WTC11 (cell line): ENCODE data around the gene FNIP2. TPM values are rescaled to one million over a fixed set of nuclear protein-coding genes. Genes with fewer than 3 reads are reported as not detected.

Experiments used
- ATAC-seq: fragments of 200-7000 bp; cut with Tn5 transposase; 2 replicates; pipeline ENCODE4 v1.10.0; 2021; ENCODE audit warnings: mild to moderate bottlenecking, moderate library complexity
- CTCF ChIA-PET: fragments of 300-600 bp; sonication (Branson Sonifier 250); formaldehyde crosslinking; loops from one replicate; lab custom pipeline; 2021; ENCODE audit warnings: antibody characterized with exemption; lab: Charles Lee
- POLR2A ChIA-PET: fragments of 350-600 bp; sonication (Branson Sonifier 250); formaldehyde crosslinking; loops from one replicate; lab custom pipeline; 2021; ENCODE audit warnings: antibody characterized with exemption; lab: Charles Lee
- DNase-seq: peaks from one replicate; pipeline ENCODE4 v3.0.0; 2021; ENCODE audit warnings: low spot score
- H3K27ac Mint-ChIP-seq: 2 replicates; pipeline ENCODE4 v1.8.0; 2021; ENCODE audit warnings: mixed read lengths
- H3K27me3 Mint-ChIP-seq: 2 replicates; pipeline ENCODE4 v1.8.0; 2021; ENCODE audit warnings: low read depth, mild to moderate bottlenecking, moderate library complexity, mixed read lengths
- H3K36me3 Mint-ChIP-seq: 2 replicates; pipeline ENCODE4 v1.8.0; 2021; ENCODE audit warnings: mixed read lengths
- H3K4me1 Mint-ChIP-seq: 2 replicates; pipeline ENCODE4 v1.8.0; 2022; ENCODE audit warnings: mixed read lengths
- H3K4me3 Mint-ChIP-seq: 2 replicates; pipeline ENCODE4 v1.8.0; 2021; ENCODE audit warnings: mild to moderate bottlenecking, moderate library complexity, mixed read lengths
- H3K9me3 Mint-ChIP-seq: 2 replicates; pipeline ENCODE4 v1.8.0; 2021; ENCODE audit warnings: mixed read lengths
- ATF1 ChIP-seq: sonication (generic); formaldehyde crosslinking; IDR thresholded peaks from 2 replicates; pipeline ENCODE4 v1.8.1; 2023; ENCODE audit warnings: mild to moderate bottlenecking, moderate library complexity, missing genetic modification reagents
- CREB1 ChIP-seq: sonication (generic); formaldehyde crosslinking; IDR thresholded peaks from 2 replicates; pipeline ENCODE4 v1.8.0; 2023; ENCODE audit warnings: mild to moderate bottlenecking, missing genetic modification reagents
- EMX1 ChIP-seq: fragments of 250-450 bp; sonication (Bioruptor Pico); IDR thresholded peaks from 2 replicates; pipeline ENCODE4 v1.8.0; 2021; ENCODE audit warnings: mild to moderate bottlenecking
- GRHL2 ChIP-seq: fragments of 250-450 bp; sonication (Bioruptor Pico); IDR thresholded peaks from 2 replicates; pipeline ENCODE4 v1.8.0; 2022; ENCODE audit warnings: mild to moderate bottlenecking, moderate library complexity; ENCODE audit not compliant: insufficient replicate concordance, severe bottlenecking
- HMGXB4 ChIP-seq: sonication (generic); formaldehyde crosslinking; IDR thresholded peaks from 2 replicates; pipeline ENCODE4 v1.8.1; 2023; ENCODE audit warnings: mild to moderate bottlenecking, moderate library complexity, missing genetic modification reagents
- IRF2 ChIP-seq: sonication (generic); formaldehyde crosslinking; IDR thresholded peaks from 2 replicates; pipeline ENCODE4 v1.8.0; 2022; ENCODE audit warnings: low read depth, missing genetic modification reagents, borderline replicate concordance
- MAX ChIP-seq: sonication (generic); formaldehyde crosslinking; IDR thresholded peaks from 2 replicates; pipeline ENCODE4 v1.8.0; 2022; ENCODE audit warnings: mild to moderate bottlenecking, missing genetic modification reagents
- MXD4 ChIP-seq: fragments of 250-450 bp; sonication (Bioruptor Pico); IDR thresholded peaks from 2 replicates; pipeline ENCODE4 v1.8.0; 2021; ENCODE audit warnings: mild to moderate bottlenecking, moderate library complexity, borderline replicate concordance
- NFATC4 ChIP-seq: fragments of 250-450 bp; sonication (Bioruptor Pico); IDR thresholded peaks from 2 replicates; pipeline ENCODE4 v1.9.0; 2021; ENCODE audit warnings: mild to moderate bottlenecking
- NR2C2 ChIP-seq: sonication (generic); formaldehyde crosslinking; IDR thresholded peaks from 2 replicates; pipeline ENCODE4 v1.8.0; 2022; ENCODE audit warnings: mild to moderate bottlenecking, missing genetic modification reagents
- OVOL2 ChIP-seq: fragments of 250-450 bp; sonication (Bioruptor Pico); IDR thresholded peaks from 2 replicates; pipeline ENCODE4 v1.9.0; 2021; ENCODE audit warnings: mild to moderate bottlenecking, borderline replicate concordance
- TEAD1 ChIP-seq: sonication (generic); formaldehyde crosslinking; IDR thresholded peaks from 2 replicates; pipeline ENCODE4 v1.8.0; 2022; ENCODE audit warnings: mild to moderate bottlenecking, missing genetic modification reagents
- ZNF263 ChIP-seq: sonication (generic); formaldehyde crosslinking; IDR thresholded peaks from 2 replicates; pipeline ENCODE4 v1.8.1; 2022; ENCODE audit warnings: low read depth, mild to moderate bottlenecking, moderate library complexity, missing genetic modification reagents
- ZNF532 ChIP-seq: fragments of 250-450 bp; sonication (Bioruptor Pico); IDR thresholded peaks from 2 replicates; pipeline ENCODE4 v1.9.0; 2021; ENCODE audit warnings: mild to moderate bottlenecking, borderline replicate concordance
- ZNF671 ChIP-seq: fragments of 250-450 bp; sonication (Bioruptor Pico); IDR thresholded peaks from 2 replicates; pipeline ENCODE4 v1.8.0; 2021; ENCODE audit warnings: mild to moderate bottlenecking
- total RNA-seq: library from RNA; stranded (reverse); gene quantifications from 3 replicates; pipeline ENCODE4 v1.2.3, GENCODE V29; 2021
- TF ChIP-seq, protein P1 (sequence below): sonication (generic); formaldehyde crosslinking; IDR thresholded peaks from 2 replicates; pipeline ENCODE4 v1.8.1; 2023; ENCODE audit warnings: mild to moderate bottlenecking, missing genetic modification reagents
- TF ChIP-seq, protein P2 (sequence below): sonication (generic); formaldehyde crosslinking; conservative IDR thresholded peaks from 2 replicates; pipeline ENCODE4 v1.8.1; 2022; ENCODE audit warnings: mild to moderate bottlenecking, missing genetic modification reagents

FNIP2 gene
- total RNA-seq, 1 experiment from 2014 or later = 8.6 TPM

DNA sequence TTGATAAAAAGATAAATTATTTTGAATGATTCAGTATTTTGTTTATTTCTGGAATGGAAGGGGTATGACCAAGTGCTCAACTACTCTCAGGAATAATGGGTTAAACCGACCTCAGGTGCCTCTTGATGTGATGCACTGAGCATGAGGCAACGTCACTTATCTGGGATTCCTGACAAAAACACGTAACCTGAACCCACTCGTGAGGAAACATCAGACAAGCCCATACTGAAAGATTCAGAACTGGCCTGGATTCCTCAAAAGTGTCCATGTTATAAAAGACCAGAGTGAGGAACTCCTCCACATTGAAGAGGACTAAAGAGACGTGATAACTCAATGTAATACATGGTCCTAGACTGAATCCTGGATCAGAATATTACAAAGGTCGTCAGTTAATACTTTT is 144.0 kb downstream of the FNIP2 start:
- peaks cover 9% of the 10 kb centered on the region for H3K4me1 Mint-ChIP-seq
- DNase-seq = no peak
- TF ChIP-seq, protein P1, sequence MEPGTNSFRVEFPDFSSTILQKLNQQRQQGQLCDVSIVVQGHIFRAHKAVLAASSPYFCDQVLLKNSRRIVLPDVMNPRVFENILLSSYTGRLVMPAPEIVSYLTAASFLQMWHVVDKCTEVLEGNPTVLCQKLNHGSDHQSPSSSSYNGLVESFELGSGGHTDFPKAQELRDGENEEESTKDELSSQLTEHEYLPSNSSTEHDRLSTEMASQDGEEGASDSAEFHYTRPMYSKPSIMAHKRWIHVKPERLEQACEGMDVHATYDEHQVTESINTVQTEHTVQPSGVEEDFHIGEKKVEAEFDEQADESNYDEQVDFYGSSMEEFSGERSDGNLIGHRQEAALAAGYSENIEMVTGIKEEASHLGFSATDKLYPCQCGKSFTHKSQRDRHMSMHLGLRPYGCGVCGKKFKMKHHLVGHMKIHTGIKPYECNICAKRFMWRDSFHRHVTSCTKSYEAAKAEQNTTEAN (CRISPR knock-in tag) = no peak
- TF ChIP-seq NFATC4 (CRISPR knock-in tag) = no peak

GRCh38 chr4:158913766-158914165 is 144.9 kb downstream of the FNIP2 start:
- POLR2A ChIA-PET = no interaction called here
- H3K4me3 Mint-ChIP-seq = no peak overlapping the region
- H3K36me3 Mint-ChIP-seq = no peaks in the 10 kb centered on the region
- H3K27me3 Mint-ChIP-seq = no peaks in the 10 kb centered on the region
- H3K9me3 Mint-ChIP-seq = no peaks in the 10 kb centered on the region
- H3K4me1 Mint-ChIP-seq = peaks cover 13% of the 10 kb centered on the region
- no peak for DNase-seq
- ATAC-seq = no peak
- no peak overlapping the region for H3K27ac Mint-ChIP-seq
- CTCF ChIA-PET = interaction anchor here (1.0 to 1.3 kb wide), 2 partner anchors 12 to 18 kb away, joined by 3 to 4 read pairs; no protein-coding TSS in a partner anchor
- TF ChIP-seq OVOL2 (CRISPR knock-in tag) (no peak), EMX1 (CRISPR knock-in tag) (no peak), HMGXB4 (CRISPR knock-in tag) (no peak), ZNF263 (CRISPR knock-in tag) (no peak), ATF1 (CRISPR knock-in tag) (no peak), ZNF532 (CRISPR knock-in tag) (no peak), GRHL2 (no peak), CREB1 (CRISPR knock-in tag) (no peak), IRF2 (CRISPR knock-in tag) (no peak), TEAD1 (no peak), NR2C2 (CRISPR knock-in tag) (no peak), ZNF671 (CRISPR knock-in tag) (no peak), MAX (no peak), MXD4 (CRISPR knock-in tag) (no peak)
- TF ChIP-seq, protein P2, sequence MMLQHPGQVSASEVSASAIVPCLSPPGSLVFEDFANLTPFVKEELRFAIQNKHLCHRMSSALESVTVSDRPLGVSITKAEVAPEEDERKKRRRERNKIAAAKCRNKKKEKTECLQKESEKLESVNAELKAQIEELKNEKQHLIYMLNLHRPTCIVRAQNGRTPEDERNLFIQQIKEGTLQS = no peak

More for the DNA sequence above, 144.0 kb downstream of the FNIP2 start:
- no peaks in the 10 kb centered on the region for H3K9me3 Mint-ChIP-seq
- ChIA-PET CTCF (no interaction called here), POLR2A (no interaction called here)
- no peak overlapping the region for H3K27ac Mint-ChIP-seq
- no peak overlapping the region for H3K4me3 Mint-ChIP-seq
- H3K27me3 Mint-ChIP-seq = no peaks in the 10 kb centered on the region
- no peak for ATAC-seq
- H3K36me3 Mint-ChIP-seq = no peaks in the 10 kb centered on the region
